Measurements from ENCODE around the gene LRIG3. TPM values are rescaled to one million over a fixed set of nuclear protein-coding genes. Genes with fewer than 3 reads are reported as not detected.

LRIG3 gene
- total RNA-seq, result 10 to 100 TPM; 18.0 to 68.1 TPM
- 7.1 TPM for polyA plus RNA-seq (ENCODE audit: insufficient read depth, low read depth, low replicate concordance)
- long read RNA-seq, donor 1, full-length matches to known transcripts, result 2 of 8 reads
- long read RNA-seq, donor 1, partial matches to known transcripts, result 6 of 8 reads
- long read RNA-seq, donor 1, other reads (novel, unspliced or antisense), result 0 of 8 reads
- long read RNA-seq, donor 2, full-length matches to known transcripts, result 4 of 9 reads
- long read RNA-seq, donor 2, partial matches to known transcripts, result 5 of 9 reads
- long read RNA-seq, donor 2, other reads (novel, unspliced or antisense), result 0 of 9 reads

GRCh38 chr12:58920102-58920960, at the start of gene LRIG3:
Gene LRIG3 (minus strand): TSS chr12:58920504. CDS start chr12:58920235, 269 bp downstream.
- intact Hi-C loops (cut with DNase I; ENCODE audit: low total_unique reads), result no loop called here
- no peaks in the 10 kb centered on the region for H3K9me3 ChIP-seq
- peak within 1 kb of the TSS; percentile 80 to 87 for H3K4me3 ChIP-seq
- no peak for TF ChIP-seq CTCF (IDR thresholded peaks at IDR 0.05)
- no peak for TF ChIP-seq POLR2A (IDR thresholded peaks at IDR 0.05)
- H3K27ac ChIP-seq, result peak within 1 kb of the TSS; percentile 95 to 97
- no peaks in the 10 kb centered on the region for H3K27me3 ChIP-seq
- H3K36me3 ChIP-seq (ENCODE audit: low read depth, missing control alignments), result no peaks in the 10 kb centered on the region
- H3K4me1 ChIP-seq, result peaks cover 5% of the 10 kb centered on the region
- 1% methylated on average over 18 to 72 of the region's 80 CpGs for WGBS, 2 donors
- DNase-seq, result peak; percentile 90

- Histone ChIP-seq H3K36me3 (ENCODE audit: low read depth, missing control alignments) (no peaks in the 10 kb centered on the region), H3K4me1 (no peaks in the 10 kb centered on the region), H3K27ac (no peak overlapping the region), H3K27me3 (no peaks in the 10 kb centered on the region), H3K9me3 (no peaks in the 10 kb centered on the region), H3K4me3 (no peak overlapping the region)
- intact Hi-C loops (cut with DNase I; ENCODE audit: low total_unique reads), result no loop called here
- TF ChIP-seq POLR2A (IDR thresholded peaks at IDR 0.05) (no peak), CTCF (IDR thresholded peaks at IDR 0.05) (no peak)
- DNase-seq, result no peak
- 83 to 89% methylated on average over 2 of the region's 2 CpGs for WGBS, 2 donors
Measured at GRCh38 chr12:58969237-58969636, 48.9 kb upstream of the LRIG3 start.

GRCh38 chr12:58967561-58967960, 47.3 kb upstream of the LRIG3 start:
- no peak for DNase-seq
- H3K36me3 ChIP-seq (ENCODE audit: low read depth, missing control alignments), result no peaks in the 10 kb centered on the region
- WGBS, 2 donors, result 81 to 84% methylated on average over 4 of the region's 4 CpGs
- H3K9me3 ChIP-seq, result no peaks in the 10 kb centered on the region
- TF ChIP-seq POLR2A (IDR thresholded peaks at IDR 0.05) (no peak), CTCF (IDR thresholded peaks at IDR 0.05) (no peak)
- no peaks in the 10 kb centered on the region for H3K4me1 ChIP-seq
- intact Hi-C loops (cut with DNase I; ENCODE audit: low total_unique reads), result no loop called here
- no peak overlapping the region for H3K4me3 ChIP-seq
- H3K27ac ChIP-seq, result no peak overlapping the region
- H3K27me3 ChIP-seq, result no peaks in the 10 kb centered on the region

- H3K4me3 ChIP-seq, result no peak overlapping the region
- no peaks in the 10 kb centered on the region for H3K4me1 ChIP-seq
- no peaks in the 10 kb centered on the region for H3K9me3 ChIP-seq
- H3K27ac ChIP-seq, result no peak overlapping the region
- H3K27me3 ChIP-seq, result no peaks in the 10 kb centered on the region
- intact Hi-C loops (cut with DNase I; ENCODE audit: low total_unique reads), result no loop called here
- no peak for TF ChIP-seq POLR2A (IDR thresholded peaks at IDR 0.05)
- no peak for TF ChIP-seq CTCF (IDR thresholded peaks at IDR 0.05)
- 95% methylated on average over 2 of the region's 2 CpGs for WGBS, 2 donors
- DNase-seq, result no peak
- H3K36me3 ChIP-seq (ENCODE audit: low read depth, missing control alignments), result no peaks in the 10 kb centered on the region
Measured at GRCh38 chr12:58966939-58967338, 46.6 kb upstream of the LRIG3 start.
